GM19452 (cell line): ENCODE measurements around the gene DDIAS.
"Not testable (repeated sequence)": the region's sequence is repeated elsewhere in the genome, so short reads cannot be mapped to it uniquely, and the experiment has no call there.

Experiments used
- ATAC-seq: cut with Tn5 transposase; IDR thresholded peaks from one replicate; pipeline ENCODE4 v1.9.1; 2021; ENCODE audit not compliant: unreplicated experiment

DDIAS gene

DNA sequence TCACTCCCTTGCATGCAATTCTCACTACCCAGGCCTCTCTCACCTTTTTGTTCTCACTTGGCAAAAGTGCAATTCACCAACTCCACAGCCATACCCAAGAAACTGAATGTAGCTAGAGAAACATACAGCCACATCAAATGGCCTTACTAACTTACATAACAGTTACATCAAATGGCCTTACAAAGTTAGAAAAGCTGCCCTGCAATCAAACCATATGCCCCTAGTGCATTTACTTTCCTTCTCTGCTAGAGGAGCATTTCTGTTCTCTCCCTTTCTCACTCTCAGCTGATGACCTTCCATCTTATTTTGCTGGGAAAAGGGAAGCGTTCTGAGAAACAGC is 11.6 kb upstream of the DDIAS start:
- no peak for ATAC-seq

DNA sequence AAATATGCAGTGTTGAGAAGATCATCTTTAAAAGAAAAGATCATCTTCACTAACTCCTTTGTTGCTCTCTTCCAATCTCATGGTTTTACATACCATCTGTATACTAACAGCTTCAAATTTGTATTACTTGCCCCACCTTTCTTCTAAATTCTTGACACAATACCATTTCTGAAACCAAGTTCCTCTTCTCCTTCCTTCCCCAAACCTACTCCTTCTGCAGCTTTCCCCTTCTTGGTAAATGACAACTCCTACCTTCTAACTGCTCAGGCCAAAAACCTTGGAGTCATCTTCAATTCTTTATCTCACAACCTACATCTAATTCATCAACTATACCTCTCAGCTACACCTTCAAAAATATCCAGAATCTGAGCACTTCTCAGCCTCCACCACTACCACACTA is 10.6 kb upstream of the DDIAS start:
- ATAC-seq = no peak

DNA sequence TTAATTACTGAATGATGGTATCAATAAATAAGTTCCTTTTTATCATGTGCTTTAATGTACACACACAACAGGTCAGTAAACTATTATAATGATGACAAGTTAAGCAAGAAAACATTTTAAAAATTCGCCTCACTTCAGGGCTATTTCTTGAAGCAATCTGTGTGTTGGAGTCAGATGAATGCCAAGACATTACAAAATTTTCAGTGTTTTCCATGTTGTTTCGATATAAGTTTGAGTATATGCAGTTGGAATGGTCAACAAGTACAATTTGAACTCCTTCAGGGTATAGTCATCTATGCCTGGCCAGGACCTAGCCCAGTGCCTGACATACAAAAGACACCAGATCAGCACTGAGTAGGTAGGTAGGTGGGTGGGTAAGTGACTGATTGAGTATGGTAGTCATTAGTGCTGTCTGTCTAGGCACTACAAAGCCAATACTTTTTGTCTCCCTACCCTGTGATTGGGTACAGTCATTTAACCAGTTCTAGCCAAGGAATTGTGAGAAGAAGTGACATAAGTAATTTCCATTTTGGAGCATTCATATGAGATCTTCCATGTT is 8.8 kb upstream of the DDIAS start:
- no peak for ATAC-seq

DNA sequence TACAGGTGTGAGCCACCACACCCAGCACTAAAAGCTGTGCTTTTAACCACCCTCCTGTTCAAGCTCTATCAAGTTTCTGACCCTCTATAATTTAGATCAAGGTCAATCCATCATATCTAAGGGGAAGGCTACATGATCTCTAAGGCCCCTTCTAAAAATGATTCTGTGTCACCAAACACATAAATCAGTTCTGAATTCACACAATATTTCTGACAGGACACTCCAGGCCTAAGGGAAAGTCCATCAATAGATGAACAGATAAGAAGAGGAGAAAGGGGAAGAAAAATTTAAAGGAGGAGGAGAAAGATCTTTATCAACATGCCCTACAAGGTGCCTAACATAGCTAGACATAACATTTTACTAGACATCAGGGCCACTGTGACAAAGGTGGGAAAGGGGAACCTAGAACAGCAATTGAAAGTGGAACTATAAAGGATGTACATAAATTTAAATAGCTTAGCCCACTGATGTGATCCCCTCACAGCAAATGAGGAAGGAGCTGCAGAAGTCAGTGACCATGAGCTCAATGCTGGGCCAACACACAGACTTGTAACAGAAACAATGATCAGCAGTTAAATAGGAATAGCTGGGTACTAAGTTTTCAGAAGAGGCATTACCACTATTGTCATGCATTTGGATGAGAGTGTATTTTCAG is 6.0 kb upstream of the DDIAS start:
- ATAC-seq = peak; percentile 32

DNA sequence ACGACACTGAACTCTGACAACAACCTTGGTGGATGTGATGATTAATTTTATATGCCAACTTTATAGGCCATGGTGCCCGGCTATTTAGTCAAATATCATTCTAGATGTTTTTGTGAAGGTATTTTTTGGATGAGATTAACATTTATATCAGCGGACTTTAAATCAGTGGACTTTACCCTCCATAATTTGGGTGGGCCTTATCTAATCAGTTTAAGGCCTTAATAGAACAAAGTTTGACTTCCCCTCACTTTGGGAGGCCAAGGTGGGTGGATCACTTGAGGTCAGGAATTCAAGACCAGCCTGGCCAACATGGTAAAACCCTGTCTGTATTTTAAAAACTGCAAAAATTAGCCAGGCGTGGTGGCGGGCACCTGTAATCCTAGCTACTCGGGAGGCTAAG is 5.4 kb upstream of the DDIAS start:
- ATAC-seq = no peak

DNA sequence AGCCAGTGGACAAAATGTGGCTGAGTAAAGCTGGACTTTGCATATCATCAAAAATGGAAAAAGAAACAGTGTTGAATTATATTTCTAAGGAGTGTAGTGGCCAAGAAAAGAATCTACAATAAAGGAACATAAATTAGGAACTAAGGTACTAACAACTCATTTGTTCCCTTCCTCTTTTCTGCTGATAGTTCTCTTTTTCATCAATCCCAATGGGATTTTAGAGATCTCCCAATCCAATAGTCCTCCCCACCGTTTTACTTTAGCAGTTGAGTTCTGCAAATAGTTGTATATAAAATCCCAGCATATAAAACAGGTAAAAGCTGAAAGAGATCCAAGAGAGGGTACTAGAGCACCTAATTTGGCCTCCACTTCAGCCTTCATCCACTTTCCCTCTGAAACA is 3.3 kb upstream of the DDIAS start:
- no peak for ATAC-seq

DNA sequence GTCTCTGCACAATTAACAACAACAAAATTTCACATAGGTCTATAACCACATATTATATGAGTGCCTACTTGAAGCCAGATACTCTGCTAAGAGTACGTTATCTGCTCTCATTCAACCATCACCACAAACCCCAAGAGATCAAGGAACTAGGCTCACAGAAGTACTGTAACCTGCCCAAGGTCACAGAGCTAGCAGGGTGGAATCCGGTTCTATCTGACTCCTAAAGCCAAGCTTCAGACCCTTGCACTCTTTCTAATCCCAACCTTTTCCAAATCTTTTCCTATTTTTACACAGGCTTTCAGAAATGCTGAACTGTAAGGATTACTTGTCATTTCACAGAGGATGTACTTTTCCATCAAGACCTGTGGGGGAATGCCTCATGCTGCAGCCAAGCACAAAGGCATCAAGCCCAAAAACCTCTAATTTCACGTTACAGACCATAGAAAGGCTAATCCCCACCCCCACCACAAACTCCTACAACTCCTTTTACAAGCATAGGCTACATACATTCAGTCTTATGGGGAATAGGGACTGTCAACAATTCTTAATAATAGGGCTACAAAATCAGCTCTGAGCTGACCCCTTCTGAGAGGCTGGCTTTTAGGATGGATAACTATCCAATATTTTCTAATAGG is 2.2 kb upstream of the DDIAS start:
- ATAC-seq = no peak

DNA sequence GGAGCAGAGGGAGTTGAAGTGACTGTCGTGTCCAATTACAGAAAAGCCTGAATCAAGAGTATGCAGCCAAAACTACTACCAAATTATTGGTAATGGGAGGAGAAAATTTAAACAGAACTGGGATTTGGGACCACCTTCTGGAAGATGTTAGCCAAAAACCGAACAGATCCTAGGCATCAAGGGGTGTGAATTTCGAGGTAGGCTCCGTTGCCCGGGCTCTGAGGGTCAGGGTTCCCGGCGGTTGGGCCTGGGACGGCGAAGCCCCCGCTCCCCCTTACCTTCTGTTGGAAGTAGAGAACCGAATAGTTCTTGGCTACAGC is 1.6 kb upstream of the DDIAS start:
- ATAC-seq = peak; percentile 3

DNA sequence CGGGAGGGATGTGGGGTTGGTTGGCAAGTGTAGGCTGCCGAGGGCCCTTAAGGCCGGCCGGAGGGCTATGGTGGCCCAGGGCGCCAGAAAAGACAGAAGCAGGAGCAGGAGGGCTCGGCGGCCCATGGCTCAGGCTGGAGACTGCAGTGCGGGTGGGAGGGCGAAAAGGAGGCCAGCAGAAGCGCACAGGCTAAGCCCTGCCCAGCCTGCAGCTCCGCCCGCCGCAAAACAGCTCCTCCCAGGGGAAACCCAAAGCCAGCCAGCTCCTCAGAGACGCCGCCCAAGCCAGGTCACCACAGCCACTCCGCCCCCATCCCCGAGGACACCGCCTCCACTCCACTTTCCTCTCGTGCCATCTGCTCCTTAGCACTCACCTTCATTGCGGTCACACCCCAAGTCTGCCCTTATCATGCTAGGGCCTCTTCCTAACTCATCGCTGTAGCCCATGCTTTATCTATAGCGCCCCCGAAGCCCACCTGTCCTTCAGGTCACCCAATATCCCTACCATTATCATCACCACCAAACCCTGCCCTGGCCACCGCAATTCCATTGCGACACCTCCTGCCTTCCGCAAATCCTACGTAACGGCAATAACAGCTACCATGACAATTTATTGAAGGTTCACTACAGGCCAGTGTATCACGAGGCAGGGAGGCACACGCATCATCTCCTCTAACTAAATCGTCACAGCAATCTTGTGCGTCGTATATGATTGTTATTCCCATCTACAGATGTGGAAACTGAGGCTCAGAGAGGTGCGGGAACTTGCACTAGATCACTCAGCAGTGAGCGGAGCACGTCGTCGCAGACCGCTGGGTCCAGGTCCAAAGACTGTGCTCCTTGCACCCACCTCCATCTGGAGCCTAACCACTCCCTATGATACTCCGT is 1.0 kb upstream of the DDIAS start, which contains the start of gene PRCP:
TSS of gene PRCP (minus strand) at position 154 of the 888 bp plus-strand sequence. CDS start at position 126, 28 bp downstream.
- ATAC-seq = peak; percentile 75

DNA sequence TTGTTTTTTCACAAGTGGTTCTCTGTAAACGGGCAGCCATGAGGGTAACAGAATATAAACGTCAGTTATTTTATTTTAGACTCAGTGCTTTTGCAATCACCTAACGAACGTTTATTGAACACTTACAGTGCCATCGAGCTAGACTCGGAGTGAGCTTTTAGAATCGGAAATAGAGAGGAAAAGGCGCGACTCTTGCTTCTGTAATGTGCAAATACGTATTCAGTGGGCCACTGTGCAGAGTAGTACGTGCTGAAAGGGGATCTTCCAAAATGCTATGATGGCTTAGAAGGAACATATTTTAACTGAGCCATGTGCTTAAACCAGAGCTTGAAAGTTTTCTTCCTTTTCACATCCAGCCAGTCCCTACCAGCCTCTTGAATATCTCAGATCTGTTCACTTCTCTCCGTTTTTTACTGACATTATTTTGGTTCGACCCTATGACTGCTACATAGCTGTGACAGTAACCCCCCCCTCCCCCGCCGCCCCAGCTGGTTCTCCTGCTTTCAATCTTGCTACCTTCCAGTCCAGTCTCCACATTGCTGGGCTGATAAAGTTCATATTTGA is 468 bp downstream of the DDIAS start:
- no peak for ATAC-seq

DNA sequence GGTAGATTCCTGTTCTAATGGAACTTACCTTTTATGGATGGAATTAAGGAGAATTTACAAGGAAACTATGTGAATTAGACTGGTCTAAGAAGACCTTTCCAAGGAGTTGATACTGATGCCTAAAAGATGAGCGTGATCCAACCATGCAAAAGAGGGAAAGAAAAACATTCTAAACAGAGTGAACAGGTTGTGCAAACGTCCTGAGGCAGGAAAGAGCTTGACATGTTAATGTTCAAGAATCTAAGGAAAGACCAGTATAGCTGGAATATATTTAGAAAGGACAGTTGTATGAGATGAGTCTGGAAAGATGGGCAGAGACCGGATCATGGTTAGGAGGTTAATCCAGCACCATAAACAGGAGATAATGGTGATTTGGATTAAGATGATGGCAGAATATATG is 1.3 kb downstream of the DDIAS start:
- ATAC-seq = no peak

DNA sequence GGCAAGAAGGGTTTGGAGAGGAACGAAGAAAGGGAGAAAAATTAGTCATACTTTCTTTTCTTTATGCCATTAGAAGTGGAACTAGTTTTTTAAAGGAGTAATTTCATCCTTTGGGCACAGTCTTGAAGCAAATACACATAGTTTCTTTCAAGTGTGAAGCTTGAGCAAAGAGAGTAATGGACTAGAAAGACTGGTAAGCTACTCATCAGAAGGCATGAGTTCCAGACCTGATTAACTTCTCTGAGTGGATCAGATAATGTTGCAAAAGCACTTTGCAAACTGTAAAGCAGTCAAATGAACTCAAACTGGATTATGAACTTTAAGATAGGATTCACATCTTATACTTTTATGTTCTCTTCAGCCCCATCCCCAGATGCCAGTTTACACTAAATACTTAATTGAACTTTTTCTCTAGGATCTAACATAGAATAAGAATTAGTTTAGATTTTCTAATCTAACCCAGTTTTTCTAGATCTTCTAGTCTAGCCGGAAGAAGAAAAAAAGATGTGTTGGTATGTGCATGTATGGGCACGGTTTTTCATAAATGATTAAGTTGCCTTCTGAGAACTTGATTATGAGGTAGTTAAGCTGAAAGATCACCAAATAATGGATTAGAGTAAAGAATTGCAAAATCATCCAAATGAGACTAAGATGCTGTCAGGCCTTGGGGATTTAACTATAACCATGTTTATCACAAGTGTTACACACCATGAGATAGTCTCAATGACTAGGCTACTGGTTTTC is 2.5 kb downstream of the DDIAS start:
- ATAC-seq = no peak

DNA sequence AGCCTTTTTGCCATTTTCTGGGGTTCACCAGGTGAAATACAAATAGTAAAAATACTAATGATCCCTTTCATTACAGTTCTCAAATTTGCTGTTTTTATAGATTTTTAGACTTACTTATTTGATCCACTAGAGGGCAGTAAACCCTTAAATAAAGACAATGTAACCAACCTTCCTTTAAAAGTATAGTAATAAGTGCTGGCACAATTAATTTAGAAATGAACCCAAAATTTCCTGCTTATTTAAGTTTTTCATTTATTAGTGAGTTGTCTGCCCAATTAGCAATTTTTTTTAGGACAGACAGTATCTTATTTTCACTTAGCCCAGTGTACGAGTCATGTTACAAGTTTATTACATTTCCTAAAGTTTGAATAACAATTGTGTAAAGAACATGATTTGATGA is 4.7 kb downstream of the DDIAS start:
- no peak for ATAC-seq

DNA sequence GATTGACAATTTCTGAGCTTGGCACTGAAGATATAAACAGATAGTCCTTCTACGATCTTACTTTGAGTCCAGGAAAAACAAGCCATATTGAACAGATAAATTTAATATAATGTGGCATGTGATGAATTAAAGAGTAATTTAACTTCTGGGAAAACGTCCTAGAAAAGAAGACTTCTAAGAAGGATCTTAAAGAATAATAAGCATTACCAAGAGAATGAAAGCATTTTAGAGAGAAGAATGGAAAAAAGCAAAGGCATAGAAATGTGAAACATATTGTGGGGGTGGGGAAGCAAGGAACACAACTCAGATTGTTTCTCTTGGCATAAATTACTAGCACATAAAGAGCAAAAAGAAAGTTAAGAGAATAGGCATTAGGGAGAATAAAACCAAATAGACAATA is 5.4 kb downstream of the DDIAS start:
- no peak for ATAC-seq

DNA sequence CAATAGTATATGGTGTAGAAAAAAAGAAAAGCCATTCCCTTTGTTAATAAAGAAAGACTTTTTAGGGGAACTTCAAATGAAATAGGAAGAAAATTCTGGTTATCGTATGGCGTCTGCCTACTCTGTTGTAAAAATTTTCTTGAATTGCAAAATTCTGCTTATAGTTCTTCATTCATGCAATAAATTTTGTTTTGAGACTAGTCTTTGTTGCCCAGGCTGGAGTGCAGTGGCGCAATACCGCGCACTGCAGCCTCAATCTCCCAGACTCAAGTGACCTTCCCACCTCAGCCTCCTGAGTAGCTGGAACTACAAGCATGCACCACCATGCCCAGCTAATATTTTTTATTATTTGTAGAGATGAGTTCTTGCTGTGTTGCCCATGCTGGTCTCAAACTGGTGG is 5.8 kb downstream of the DDIAS start:
- no peak for ATAC-seq

DNA sequence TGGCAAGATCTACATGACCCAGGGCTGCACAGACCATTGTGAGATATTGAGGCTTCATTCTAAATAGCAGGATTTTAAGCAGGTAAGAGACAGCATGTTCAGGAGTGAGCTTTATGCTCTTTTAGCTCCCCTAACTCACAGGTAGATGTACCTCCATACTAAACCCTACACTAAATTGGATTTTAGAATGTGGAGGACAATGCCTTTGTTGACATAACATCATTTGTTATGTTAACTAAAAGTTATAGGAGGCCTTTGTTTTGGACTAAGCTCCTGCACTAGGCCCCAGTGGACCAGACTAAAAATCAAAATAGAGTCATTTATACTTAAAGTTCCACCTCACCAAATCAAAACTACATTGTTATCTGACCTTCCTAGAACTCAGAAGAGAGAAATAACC is 6.8 kb downstream of the DDIAS start:
- no peak for ATAC-seq

DNA sequence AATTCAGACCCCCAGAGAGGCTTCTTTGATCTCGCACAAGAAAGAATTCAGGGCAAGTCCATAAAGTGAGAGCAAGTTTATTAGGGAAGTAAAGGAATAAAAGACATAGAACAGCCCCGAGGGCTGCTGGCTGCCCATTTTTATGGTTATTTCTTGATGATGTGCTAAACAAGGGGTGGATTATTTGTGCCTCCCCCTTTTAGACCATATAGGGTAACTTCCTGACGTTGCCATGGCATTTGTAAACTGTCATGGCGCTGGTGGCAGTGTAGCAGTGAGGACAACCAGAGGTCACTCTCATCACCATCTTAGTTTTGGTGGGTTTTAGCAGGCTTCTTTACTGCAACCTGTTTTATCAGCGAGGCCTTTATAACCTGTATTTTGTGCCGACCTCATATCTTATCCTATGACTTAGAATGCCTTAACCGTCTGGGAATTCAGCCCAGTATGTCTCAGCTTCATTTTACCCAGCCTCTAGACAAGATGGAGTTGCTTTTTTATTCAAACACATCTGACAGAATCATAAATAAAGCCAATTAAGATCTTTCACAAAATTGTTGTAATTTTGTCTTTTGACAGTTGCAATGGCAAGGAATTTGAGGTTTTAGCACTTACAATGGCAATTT is 7.6 kb downstream of the DDIAS start:
- no peak for ATAC-seq

DNA sequence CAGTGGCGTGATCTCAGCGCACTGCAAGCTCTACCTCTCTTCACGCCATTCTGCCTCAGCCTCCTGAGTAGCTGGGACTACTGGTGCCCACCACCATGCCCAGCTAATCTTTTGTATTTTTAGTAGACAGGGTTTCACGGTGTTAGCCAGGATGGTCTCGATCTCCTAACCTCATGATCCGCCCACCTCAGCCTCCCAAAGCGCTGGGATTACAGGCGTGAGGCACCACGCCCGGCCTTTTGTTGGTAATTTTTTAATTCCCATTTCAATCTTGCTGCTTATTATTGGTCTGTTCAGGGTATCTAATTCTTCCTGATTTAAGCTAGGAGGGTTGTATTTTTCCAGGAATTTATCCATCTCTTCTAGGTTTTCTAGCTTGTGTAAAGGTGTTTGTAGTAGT is 18.2 kb downstream of the DDIAS start:
- ATAC-seq = not testable (repeated sequence)

DNA sequence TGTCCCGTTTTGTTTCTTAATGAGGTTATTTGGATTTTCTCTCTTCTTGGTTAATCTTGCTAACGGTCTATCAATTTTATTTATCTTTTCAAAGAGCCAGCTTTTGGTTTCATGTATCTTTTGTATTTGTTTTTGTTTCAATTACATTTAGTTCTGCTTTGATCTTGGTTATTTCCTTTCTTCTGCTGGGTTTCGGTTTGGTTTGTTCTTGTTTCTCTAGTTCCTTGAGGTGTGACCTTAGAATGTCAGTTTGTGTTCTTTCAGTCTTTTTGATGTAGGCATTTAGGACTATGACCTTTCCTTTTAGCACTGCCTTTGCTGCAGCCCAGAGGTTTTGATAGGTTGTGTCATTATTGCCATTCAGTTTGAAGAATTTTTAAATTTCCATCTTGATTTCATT is 18.7 kb downstream of the DDIAS start:
- ATAC-seq = not testable (repeated sequence)

DNA sequence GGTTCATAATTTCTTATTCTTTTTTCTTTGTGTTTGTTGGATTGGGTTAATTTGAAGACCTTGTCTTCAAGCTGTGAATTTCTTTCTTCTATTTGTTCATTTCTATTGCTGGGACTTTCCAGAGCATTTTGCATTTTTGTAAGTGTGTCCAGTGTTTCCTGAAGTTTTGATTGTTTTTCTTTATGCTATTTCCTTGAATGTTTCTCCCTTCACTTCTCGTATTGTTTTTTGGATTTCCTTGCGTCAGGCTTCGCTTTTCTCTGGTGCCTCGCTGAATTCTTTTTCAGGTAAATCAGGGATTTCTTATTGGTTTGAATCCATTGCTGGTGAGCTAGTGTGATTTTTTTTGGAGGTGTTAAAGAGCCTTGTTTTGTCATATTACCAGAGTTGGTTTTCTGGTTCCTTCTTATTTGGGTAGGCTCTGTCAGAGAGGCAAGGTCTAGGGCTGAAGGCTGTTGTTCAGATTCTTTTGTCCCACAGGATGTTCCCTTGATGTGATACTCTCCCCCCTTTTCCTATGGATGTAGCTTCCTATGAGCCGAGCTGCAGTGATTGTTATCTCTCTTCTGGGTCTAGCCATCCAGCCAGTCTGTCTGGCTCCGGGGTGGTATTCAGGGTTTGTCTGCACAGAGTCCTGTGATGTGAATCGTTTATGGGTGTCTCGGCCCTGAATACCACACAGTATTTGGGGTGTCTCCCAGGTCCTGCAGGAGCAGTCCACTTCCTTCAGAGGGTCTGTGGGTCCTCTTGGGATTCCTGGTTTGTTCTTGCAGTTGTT is 21.0 kb downstream of the DDIAS start:
- ATAC-seq = not testable (repeated sequence)
